Calu3 (cell line): ENCODE data around the gene PRKCA. TPM values are rescaled to one million over a fixed set of nuclear protein-coding genes. Genes with fewer than 3 reads are reported as not detected.

Source experiments
- BruUV-seq: library from RNA; stranded (reverse); fragments of 400-500 nt; replicated peaks from 2 replicates; lab custom pipeline; 2021; lab: Mats Ljungman, UMichigan
- CTCF ChIA-PET: fragments of 300-600 bp; sonication (Branson Sonifier 250); formaldehyde crosslinking; loops from one replicate; lab custom pipeline; 2022; ENCODE audit warnings: antibody characterized with exemption; lab: Charles Lee
- DNase-seq: peaks from one replicate; pipeline ENCODE4 v3.0.0; 2022
- H3K27ac Mint-ChIP-seq: one replicate; pipeline ENCODE4 v1.8.0; 2022; ENCODE audit warnings: mixed read lengths; ENCODE audit not compliant: unreplicated experiment
- H3K27me3 Mint-ChIP-seq: one replicate; pipeline ENCODE4 v1.8.0; 2022; ENCODE audit warnings: mixed read lengths; ENCODE audit not compliant: unreplicated experiment
- H3K36me3 Mint-ChIP-seq: one replicate; pipeline ENCODE4 v1.8.0; 2022; ENCODE audit warnings: mild to moderate bottlenecking, moderate library complexity, mixed read lengths; ENCODE audit not compliant: insufficient read depth, unreplicated experiment
- H3K4me1 Mint-ChIP-seq: one replicate; pipeline ENCODE4 v1.8.0; 2022; ENCODE audit warnings: mild to moderate bottlenecking, low read depth, mixed read lengths; ENCODE audit not compliant: unreplicated experiment
- H3K4me3 Mint-ChIP-seq: one replicate; pipeline ENCODE4 v1.8.0; 2022; ENCODE audit warnings: mild to moderate bottlenecking, low read depth, moderate library complexity, mixed read lengths; ENCODE audit not compliant: unreplicated experiment
- H3K9me3 Mint-ChIP-seq: one replicate; pipeline ENCODE4 v1.8.0; 2022; ENCODE audit warnings: low read depth, mixed read lengths; ENCODE audit not compliant: unreplicated experiment
- CTCF ChIP-seq: fragments of 200-600 bp; IDR thresholded peaks from one replicate; pipeline ENCODE4 v1.8.0; 2022; ENCODE audit warnings: antibody characterized with exemption; ENCODE audit not compliant: unreplicated experiment
- intact Hi-C: fragments of 100-400 bp; cut with micrococcal nuclease; formaldehyde crosslinking; loops from one replicate; pipeline ENCODE4 v1.10.0; 2022; ENCODE audit not compliant: unreplicated experiment
- total RNA-seq: library from RNA; stranded (reverse); gene quantifications from 2 replicates; pipeline ENCODE4 v1.2.3, GENCODE V29; 2022

PRKCA gene
- total RNA-seq, 1 experiment from 2014 or later, result 126 TPM

- Mint-ChIP-seq H3K27me3 (no peaks in the 10 kb centered on the region), H3K4me1 (peaks cover 5% of the 10 kb centered on the region), H3K36me3 (no peaks in the 10 kb centered on the region), H3K27ac (no peak overlapping the region), H3K4me3 (no peak overlapping the region), H3K9me3 (peaks cover 2% of the 10 kb centered on the region)
- TF ChIP-seq CTCF, result no peak
- CTCF ChIA-PET, result interaction anchor here (0.6 kb wide), 1 partner anchor 105 kb away, joined by 3 read pairs; no protein-coding TSS in a partner anchor
- DNase-seq, result no peak
- no TSS peak for BruUV-seq
- intact Hi-C loops, result no loop called here
These were observed 20.6 kb upstream of the PRKCA start for GRCh38 chr17:66281661-66282369.

- Mint-ChIP-seq H3K27me3 (no peaks in the 10 kb centered on the region), H3K4me3 (no peak overlapping the region)
- CTCF ChIA-PET, result no interaction called here
These were observed 19.0 kb upstream of the PRKCA start for GRCh38 chr17:66283296-66283934.

GRCh38 chr17:66283971-66284370, 18.4 kb upstream of the PRKCA start:
- Mint-ChIP-seq H3K27me3 (no peaks in the 10 kb centered on the region), H3K36me3 (no peaks in the 10 kb centered on the region), H3K4me3 (no peak overlapping the region), H3K9me3 (peaks cover 2% of the 10 kb centered on the region), H3K27ac (no peak overlapping the region), H3K4me1 (peaks cover 9% of the 10 kb centered on the region)
- intact Hi-C loops, result no loop called here
- TF ChIP-seq CTCF, result no peak
- no peak for DNase-seq
- BruUV-seq, result no TSS peak
- CTCF ChIA-PET, result no interaction called here

More at GRCh38 chr17:66283296-66283934, 19.0 kb upstream of the PRKCA start:
- no peak for DNase-seq
- Mint-ChIP-seq H3K4me1 (peaks cover 9% of the 10 kb centered on the region), H3K9me3 (peaks cover 2% of the 10 kb centered on the region), H3K36me3 (no peaks in the 10 kb centered on the region), H3K27ac (no peak overlapping the region)
- intact Hi-C loops, result no loop called here
- TF ChIP-seq CTCF, result no peak
- no TSS peak for BruUV-seq

GRCh38 chr17:66285149-66285548, 17.3 kb upstream of the PRKCA start:
- BruUV-seq, result no TSS peak
- intact Hi-C loops, result no loop called here
- Mint-ChIP-seq H3K9me3 (peaks cover 2% of the 10 kb centered on the region), H3K4me1 (peaks cover 9% of the 10 kb centered on the region), H3K36me3 (no peaks in the 10 kb centered on the region), H3K27me3 (no peaks in the 10 kb centered on the region), H3K27ac (no peak overlapping the region), H3K4me3 (no peak overlapping the region)
- no peak for DNase-seq
- no peak for TF ChIP-seq CTCF
- CTCF ChIA-PET, result no interaction called here
